GM10266 (cell line): Measurements from ENCODE around the gene ANGPTL4.

Source experiments
- DNase-seq: peaks from one replicate; pipeline ENCODE4 v3.0.0; 2012; ENCODE audit errors: extremely low spot score
- CTCF ChIP-seq: IDR thresholded peaks from 2 replicates; pipeline ENCODE4 v1.5.1; 2012; ENCODE audit warnings: mild to moderate bottlenecking, low read depth; ENCODE audit not compliant: control insufficient read depth, insufficient read depth; ENCODE audit errors: missing control alignments

Gene ANGPTL4

GRCh38 chr19:8321986-8322637 is 41.8 kb upstream of the ANGPTL4 start:
- no peak for TF ChIP-seq CTCF
- no peak for DNase-seq

GRCh38 chr19:8322638-8322997 is 41.3 kb upstream of the ANGPTL4 start:
- DNase-seq = no peak
- TF ChIP-seq CTCF = no peak

DNA sequence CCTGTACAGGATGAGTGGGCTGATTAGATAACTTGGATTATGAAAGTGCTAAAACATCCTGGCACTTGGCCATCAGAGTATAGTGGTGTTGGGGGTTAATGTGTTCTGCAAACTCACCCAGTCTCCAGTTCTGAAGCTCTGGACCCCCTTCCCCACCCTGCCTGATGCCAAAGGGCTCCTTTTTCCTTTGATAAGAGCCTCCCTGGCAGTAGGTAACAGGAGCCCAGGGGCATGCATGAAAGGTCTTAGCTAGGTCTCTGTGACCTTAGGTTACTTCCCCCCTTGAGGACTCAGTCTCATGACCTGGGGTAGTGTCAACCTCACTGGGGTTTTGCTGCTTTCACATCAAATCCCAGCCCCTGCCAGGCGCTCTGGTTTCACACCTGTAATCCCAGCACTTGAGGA is 40.2 kb upstream of the ANGPTL4 start:
- DNase-seq = no peak
- no peak for TF ChIP-seq CTCF

GRCh38 chr19:8324186-8325050 is 39.5 kb upstream of the ANGPTL4 start:
- TF ChIP-seq CTCF = no peak
- no peak for DNase-seq

DNA sequence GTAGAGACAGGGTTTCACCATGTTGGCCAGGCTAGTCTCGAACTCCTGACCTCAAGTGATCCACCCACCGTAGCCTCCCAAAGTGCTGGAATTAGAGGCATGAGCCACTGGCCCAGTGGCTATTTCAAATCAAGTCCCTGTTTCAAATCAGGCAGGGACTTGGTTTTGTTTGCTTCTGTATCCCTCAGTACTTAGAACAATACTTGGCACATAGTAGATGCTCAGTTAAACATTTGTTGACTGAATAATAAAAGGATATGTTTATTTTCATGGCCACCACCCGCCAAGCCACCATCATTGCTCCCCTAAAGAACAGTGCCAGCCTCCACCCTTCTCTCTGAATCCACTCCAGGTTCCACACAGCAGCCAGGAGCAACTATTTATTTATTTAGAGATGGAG is 38.5 kb upstream of the ANGPTL4 start:
- DNase-seq = no peak
- no peak for TF ChIP-seq CTCF

DNA sequence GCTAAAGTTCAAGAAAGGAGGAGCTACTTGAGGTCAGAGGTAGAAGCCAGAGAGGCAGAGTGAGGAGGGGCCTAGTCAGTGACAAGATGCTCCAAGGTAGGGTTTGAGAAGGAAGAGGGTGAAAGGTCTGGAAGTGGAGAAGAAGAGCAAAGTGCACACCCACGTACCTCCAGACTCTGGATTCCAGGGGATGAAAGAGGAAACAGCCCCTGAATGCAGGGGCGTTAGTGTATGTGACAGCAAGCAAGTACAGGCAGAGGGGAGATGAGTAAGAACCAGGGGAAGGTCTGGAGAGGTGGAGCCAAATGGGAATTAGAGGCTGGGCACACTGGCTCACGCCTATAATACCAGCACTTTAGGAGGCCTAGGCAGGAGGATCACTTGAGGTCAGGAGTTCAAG is 34.0 kb upstream of the ANGPTL4 start:
- no peak for TF ChIP-seq CTCF
- peak; percentile 8 for DNase-seq

GRCh38 chr19:8331263-8331845 is 32.6 kb upstream of the ANGPTL4 start:
- TF ChIP-seq CTCF = no peak
- DNase-seq = peak; percentile 12
